PC-9 (cell line): Measurements from ENCODE around the gene IGFBP6. TPM values are rescaled to one million over a fixed set of nuclear protein-coding genes. Genes with fewer than 3 reads are reported as not detected.
A peak's percentile ranks its signal among the peaks of the same experiment; 100 is the strongest.

Source experiments
- BruUV-seq: library from RNA; stranded (reverse); fragments of 400-500 nt; replicated peaks from 2 replicates; lab custom pipeline; 2021; lab: Mats Ljungman, UMichigan
- CTCF ChIA-PET: fragments of 300-600 bp; sonication (Branson Sonifier 250); formaldehyde crosslinking; loops from one replicate; lab custom pipeline; 2022; ENCODE audit warnings: antibody characterized with exemption; lab: Charles Lee
- POLR2A ChIA-PET: fragments of 300-600 bp; sonication (Branson Sonifier 250); formaldehyde crosslinking; loops from one replicate; lab custom pipeline; 2022; ENCODE audit warnings: antibody characterized with exemption; ENCODE audit not compliant: unreplicated experiment; lab: Charles Lee
- DNase-seq, 2 experiments: peaks; one replicate each; pipeline versions ENCODE4 v3.0.0 to v3.0.0-alpha.2; 2015 to 2022; ENCODE audit warnings: mixed read lengths in 1 of 2
- H2AFZ ChIP-seq: fragments of 200-600 bp; sonication (generic); 2 replicates; pipeline ENCODE4 v1.8.1; 2017; ENCODE audit warnings: antibody characterized with exemption
- H3F3A ChIP-seq: fragments of 200-600 bp; sonication (generic); 2 replicates; pipeline ENCODE4 v1.8.1; 2017; ENCODE audit warnings: antibody characterized with exemption, mild to moderate bottlenecking, low read depth; ENCODE audit not compliant: insufficient read depth
- H3K27ac ChIP-seq: fragments of 200-600 bp; sonication (generic); 2 replicates; pipeline ENCODE4 v1.6.1; 2016; ENCODE audit warnings: mixed run types
- H3K27me3 ChIP-seq: fragments of 200-600 bp; sonication (generic); 2 replicates; pipeline ENCODE4 v1.6.1; 2016; ENCODE audit warnings: low read depth, mixed run types; ENCODE audit not compliant: insufficient read depth
- H3K36me3 ChIP-seq: fragments of 200-600 bp; sonication (generic); 2 replicates; pipeline ENCODE4 v1.6.1; 2016; ENCODE audit warnings: low read depth, mixed run types
- H3K4me1 ChIP-seq: fragments of 200-600 bp; sonication (generic); replicated peaks from 2 replicates; pipeline ENCODE4 v1.6.1; 2016; ENCODE audit warnings: mixed run types; ENCODE audit not compliant: insufficient read depth
- H3K4me2 ChIP-seq: fragments of 200-600 bp; sonication (generic); 2 replicates; pipeline ENCODE4 v1.6.1; 2017; ENCODE audit warnings: mixed run types
- H3K4me3 ChIP-seq: fragments of 200-600 bp; sonication (generic); 2 replicates; pipeline ENCODE4 v1.6.1; 2016; ENCODE audit warnings: mixed run types
- H3K79me2 ChIP-seq: fragments of 200-600 bp; sonication (generic); 2 replicates; pipeline ENCODE4 v1.6.1; 2017; ENCODE audit warnings: low read depth, mixed run types
- H3K9me2 ChIP-seq: fragments of 200-600 bp; sonication (generic); 2 replicates; pipeline ENCODE4 v1.8.1; 2017; ENCODE audit warnings: mild to moderate bottlenecking; ENCODE audit not compliant: insufficient read depth
- H3K9me3 ChIP-seq: fragments of 200-600 bp; sonication (generic); 2 replicates; pipeline ENCODE4 v1.8.1; 2016; ENCODE audit warnings: low read depth; ENCODE audit not compliant: insufficient read depth
- H4K20me1 ChIP-seq: fragments of 200-600 bp; sonication (generic); 2 replicates; pipeline ENCODE4 v1.8.1; 2017; ENCODE audit not compliant: insufficient read depth
- EZH2 ChIP-seq: fragments of 200-600 bp; sonication (generic); IDR thresholded peaks from 2 replicates; pipeline ENCODE4 v1.8.0; 2017; ENCODE audit warnings: antibody characterized with exemption, low read depth
- intact Hi-C: fragments of 100-400 bp; cut with micrococcal nuclease; formaldehyde crosslinking; loops from one replicate; pipeline ENCODE4 v1.10.0; 2022; ENCODE audit not compliant: unreplicated experiment
- total RNA-seq: library from RNA; stranded (reverse); gene quantifications from 2 replicates; pipeline ENCODE4 v1.2.3, GENCODE V29; 2021
- TF ChIP-seq, protein P1 (sequence below): fragments of 200-600 bp; sonication (generic); conservative IDR thresholded peaks from 2 replicates; pipeline ENCODE4 v1.6.1; 2017; ENCODE audit warnings: mixed run types, antibody characterized with exemption, mild to moderate bottlenecking, moderate library complexity

Gene IGFBP6
- total RNA-seq, 1 experiment from 2014 or later: 290 TPM

DNA sequence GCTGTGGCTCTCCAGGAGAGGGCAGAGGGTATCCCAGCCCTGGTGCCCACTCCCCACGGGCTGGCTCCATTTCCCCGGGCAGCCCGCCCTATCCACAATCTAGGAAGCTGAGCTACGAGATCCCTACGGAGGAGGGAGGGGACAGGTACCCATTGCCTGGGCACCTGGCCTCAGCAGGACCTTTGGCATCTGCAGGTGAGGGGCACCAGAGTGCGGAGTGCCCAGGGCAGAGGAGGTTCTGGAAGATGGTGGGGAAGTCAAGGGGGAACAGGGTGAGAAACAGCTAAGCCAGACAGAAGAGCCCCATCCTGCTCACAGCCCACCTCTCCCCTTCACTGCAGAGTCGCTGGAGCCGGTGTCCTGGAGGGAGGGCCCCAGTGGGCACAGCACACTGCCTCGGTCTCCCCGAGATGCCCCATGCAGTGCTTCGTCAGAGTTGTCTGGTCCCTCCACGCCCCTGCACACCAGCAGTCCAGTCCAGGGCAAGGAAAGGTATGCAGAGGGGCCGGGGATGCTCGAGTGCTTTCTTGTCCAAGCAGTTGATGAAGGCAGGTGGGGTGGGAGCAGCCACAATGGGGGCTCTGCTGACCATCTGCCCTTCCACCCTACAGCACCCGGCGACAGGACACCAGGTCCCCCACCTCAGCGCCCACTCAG is 37.3 kb upstream of the IGFBP6 start:
- H3K4me1 ChIP-seq: peaks cover 20% of the 10 kb centered on the region
- no peak overlapping the region for H2AFZ ChIP-seq
- H3K9me3 ChIP-seq: no peaks in the 10 kb centered on the region
- TF ChIP-seq EZH2: no peak
- TF ChIP-seq, protein P1, sequence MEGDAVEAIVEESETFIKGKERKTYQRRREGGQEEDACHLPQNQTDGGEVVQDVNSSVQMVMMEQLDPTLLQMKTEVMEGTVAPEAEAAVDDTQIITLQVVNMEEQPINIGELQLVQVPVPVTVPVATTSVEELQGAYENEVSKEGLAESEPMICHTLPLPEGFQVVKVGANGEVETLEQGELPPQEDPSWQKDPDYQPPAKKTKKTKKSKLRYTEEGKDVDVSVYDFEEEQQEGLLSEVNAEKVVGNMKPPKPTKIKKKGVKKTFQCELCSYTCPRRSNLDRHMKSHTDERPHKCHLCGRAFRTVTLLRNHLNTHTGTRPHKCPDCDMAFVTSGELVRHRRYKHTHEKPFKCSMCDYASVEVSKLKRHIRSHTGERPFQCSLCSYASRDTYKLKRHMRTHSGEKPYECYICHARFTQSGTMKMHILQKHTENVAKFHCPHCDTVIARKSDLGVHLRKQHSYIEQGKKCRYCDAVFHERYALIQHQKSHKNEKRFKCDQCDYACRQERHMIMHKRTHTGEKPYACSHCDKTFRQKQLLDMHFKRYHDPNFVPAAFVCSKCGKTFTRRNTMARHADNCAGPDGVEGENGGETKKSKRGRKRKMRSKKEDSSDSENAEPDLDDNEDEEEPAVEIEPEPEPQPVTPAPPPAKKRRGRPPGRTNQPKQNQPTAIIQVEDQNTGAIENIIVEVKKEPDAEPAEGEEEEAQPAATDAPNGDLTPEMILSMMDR: no peak
- H3K27me3 ChIP-seq: no peaks in the 10 kb centered on the region
- H3F3A ChIP-seq: peaks cover 17% of the 10 kb centered on the region; the same call in 1 of the 2 replicates
- H4K20me1 ChIP-seq: no peaks in the 10 kb centered on the region
- H3K9me2 ChIP-seq: no peaks in the 10 kb centered on the region
- H3K79me2 ChIP-seq: no peaks in the 10 kb centered on the region
- no peak overlapping the region for H3K4me2 ChIP-seq
- no TSS peak for BruUV-seq
- H3K27ac ChIP-seq: no peak overlapping the region
- ChIA-PET CTCF (no interaction called here), POLR2A (interaction anchor here (0.6 kb wide), 1 partner anchor 156 kb away, joined by 4 read pairs; no protein-coding TSS in a partner anchor)
- intact Hi-C loops: loop anchor here (10.0 kb wide), 3 partner anchors 115 to 445 kb away; partner anchors contain the start of genes ITGB7, NPFF and TARBP2
- H3K36me3 ChIP-seq: no peaks in the 10 kb centered on the region
- H3K4me3 ChIP-seq: no peak overlapping the region
- peak in 1 of 2 experiments; percentile 29 for DNase-seq

DNA sequence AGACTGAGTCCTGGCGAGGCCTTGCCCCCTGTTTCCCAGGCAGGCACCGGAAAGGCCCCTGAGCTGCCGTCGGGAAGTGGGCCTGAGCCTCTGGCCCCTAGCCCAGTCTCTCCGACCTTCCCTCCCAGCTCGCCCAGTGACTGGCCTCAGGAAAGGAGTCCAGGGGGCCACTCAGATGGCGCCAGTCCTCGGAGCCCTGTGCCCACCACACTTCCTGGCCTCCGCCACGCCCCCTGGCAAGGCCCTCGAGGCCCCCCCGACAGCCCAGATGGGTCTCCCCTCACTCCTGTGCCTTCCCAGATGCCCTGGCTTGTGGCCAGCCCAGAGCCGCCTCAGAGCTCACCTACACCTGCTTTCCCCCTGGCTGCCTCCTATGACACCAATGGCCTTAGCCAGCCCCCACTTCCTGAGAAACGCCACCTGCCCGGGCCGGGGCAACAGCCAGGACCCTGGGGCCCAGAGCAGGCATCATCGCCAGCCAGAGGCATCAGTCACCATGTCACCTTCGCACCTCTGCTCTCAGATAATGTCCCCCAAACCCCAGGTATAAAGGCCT is 36.7 kb upstream of the IGFBP6 start:
- ChIA-PET POLR2A (interaction anchor here (0.5 to 0.7 kb wide), 3 partner anchors 13 to 234 kb away, joined by 3 read pairs; partner anchors contain the start of gene PFDN5), CTCF (interaction anchor here (0.6 to 1.6 kb wide), 4 partner anchors 11 to 361 kb away, joined by 3 to 14 read pairs (median 6); partner anchors contain the start of gene AAAS)
- H3K9me3 ChIP-seq: no peaks in the 10 kb centered on the region
- TF ChIP-seq EZH2: no peak
- TF ChIP-seq, protein P1: no peak
- no TSS peak for BruUV-seq
- no peaks in the 10 kb centered on the region for H3K27me3 ChIP-seq
- H2AFZ ChIP-seq: no peak overlapping the region
- no peak overlapping the region for H3K4me3 ChIP-seq
- H3K9me2 ChIP-seq: no peaks in the 10 kb centered on the region
- DNase-seq: no peak
- H4K20me1 ChIP-seq: no peaks in the 10 kb centered on the region
- H3K4me1 ChIP-seq: peaks cover 20% of the 10 kb centered on the region
- H3K36me3 ChIP-seq: no peaks in the 10 kb centered on the region
- peaks cover 17% of the 10 kb centered on the region; the same call in 1 of the 2 replicates for H3F3A ChIP-seq
- H3K4me2 ChIP-seq: peak overlapping the region; percentile 66
- intact Hi-C loops: loop anchor here (10.0 kb wide), 3 partner anchors 114 to 444 kb away; partner anchors contain the start of genes ITGB7, NPFF and TARBP2
- no peaks in the 10 kb centered on the region for H3K79me2 ChIP-seq
- no peak overlapping the region for H3K27ac ChIP-seq

DNA sequence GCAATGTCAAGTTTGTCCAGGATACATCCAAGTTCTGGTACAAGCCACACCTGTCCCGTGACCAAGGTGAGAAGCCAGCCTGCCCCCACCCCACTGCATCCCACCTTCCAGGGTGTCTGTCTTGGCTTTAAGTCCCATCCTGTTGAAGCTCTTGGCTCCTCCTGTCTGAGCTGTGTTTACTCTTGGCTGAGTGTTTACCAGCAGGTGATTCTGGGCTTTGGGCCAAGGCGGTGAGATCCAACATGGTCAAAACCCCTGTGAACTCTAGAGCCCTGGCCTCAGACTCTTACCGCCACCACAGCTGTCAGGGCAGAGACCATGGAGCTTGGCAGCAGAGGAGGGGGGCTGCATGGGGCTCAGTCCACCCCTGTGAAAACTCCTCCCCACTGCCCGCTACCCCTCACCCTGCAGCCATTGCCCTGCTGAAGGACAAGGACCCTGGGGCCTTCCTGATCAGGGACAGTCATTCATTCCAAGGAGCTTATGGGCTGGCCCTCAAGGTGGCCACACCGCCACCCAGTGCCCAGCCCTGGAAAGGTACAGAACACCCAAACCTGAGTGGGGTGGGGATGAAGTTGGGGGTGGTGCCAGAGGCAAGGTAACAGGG is 36.0 kb upstream of the IGFBP6 start:
- BruUV-seq: no TSS peak
- H3K9me3 ChIP-seq: no peaks in the 10 kb centered on the region
- no peak overlapping the region for H3K4me3 ChIP-seq
- H2AFZ ChIP-seq: no peak overlapping the region
- peaks cover 26% of the 10 kb centered on the region for H3K4me1 ChIP-seq
- DNase-seq: peak; percentile 81
- ChIA-PET POLR2A (interaction anchor here (0.5 to 0.7 kb wide), 7 partner anchors 14 to 818 kb away, joined by 3 read pairs; partner anchors contain the start of gene PFDN5), CTCF (interaction anchor here (0.6 to 1.6 kb wide), 7 partner anchors 8 to 979 kb away, joined by 3 to 14 read pairs (median 6); partner anchors contain the start of gene AAAS)
- no peaks in the 10 kb centered on the region for H3K9me2 ChIP-seq
- H3K4me2 ChIP-seq: peak overlapping the region; percentile 66
- H3K79me2 ChIP-seq: no peaks in the 10 kb centered on the region
- H3K27ac ChIP-seq: no peak overlapping the region
- H4K20me1 ChIP-seq: no peaks in the 10 kb centered on the region
- intact Hi-C loops: loop anchor here (10.0 kb wide), 3 partner anchors 113 to 443 kb away; partner anchors contain the start of genes ITGB7, NPFF and TARBP2
- TF ChIP-seq, protein P1: peak; percentile 70; the same call in 1 of the 2 replicates
- TF ChIP-seq EZH2: no peak
- H3F3A ChIP-seq: peaks cover 12% of the 10 kb centered on the region; the same call in 1 of the 2 replicates
- H3K27me3 ChIP-seq: no peaks in the 10 kb centered on the region
- no peaks in the 10 kb centered on the region for H3K36me3 ChIP-seq
